Measurements from ENCODE around the gene CEP57L1.

DNA sequence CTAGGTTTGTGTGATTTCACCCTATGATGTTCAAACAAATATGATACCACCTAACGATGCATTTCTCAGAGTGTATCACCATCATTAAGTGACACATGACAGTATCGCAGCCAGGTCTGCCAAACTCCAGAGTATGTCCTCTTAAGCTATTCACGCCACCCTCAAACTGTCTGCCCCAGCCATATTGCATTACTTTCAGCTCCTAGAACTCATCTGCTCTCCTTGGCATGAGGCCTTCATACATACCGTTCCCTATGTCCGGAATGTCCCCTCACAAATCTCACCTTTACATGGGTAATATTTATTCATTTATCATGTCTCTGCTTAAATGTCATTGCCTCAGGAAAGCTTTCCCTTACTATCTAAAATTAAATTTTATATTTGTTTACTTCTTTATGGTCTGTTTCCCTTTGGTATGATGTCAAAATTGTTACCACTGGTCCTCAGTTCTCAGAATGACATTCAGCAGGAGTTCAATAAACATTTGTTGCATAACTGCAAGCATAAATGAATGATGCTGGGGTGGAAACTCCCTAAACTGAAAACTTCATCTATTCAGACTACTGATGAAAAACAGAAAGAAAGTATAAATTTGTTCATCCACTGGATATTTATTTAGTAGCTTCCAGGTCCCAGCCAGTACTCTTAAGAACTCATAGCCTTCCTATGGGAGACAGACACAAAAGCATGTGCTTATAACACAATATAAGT lies 3.8 kb upstream of the CEP57L1 start:
- TF ChIP-seq, protein P1, sequence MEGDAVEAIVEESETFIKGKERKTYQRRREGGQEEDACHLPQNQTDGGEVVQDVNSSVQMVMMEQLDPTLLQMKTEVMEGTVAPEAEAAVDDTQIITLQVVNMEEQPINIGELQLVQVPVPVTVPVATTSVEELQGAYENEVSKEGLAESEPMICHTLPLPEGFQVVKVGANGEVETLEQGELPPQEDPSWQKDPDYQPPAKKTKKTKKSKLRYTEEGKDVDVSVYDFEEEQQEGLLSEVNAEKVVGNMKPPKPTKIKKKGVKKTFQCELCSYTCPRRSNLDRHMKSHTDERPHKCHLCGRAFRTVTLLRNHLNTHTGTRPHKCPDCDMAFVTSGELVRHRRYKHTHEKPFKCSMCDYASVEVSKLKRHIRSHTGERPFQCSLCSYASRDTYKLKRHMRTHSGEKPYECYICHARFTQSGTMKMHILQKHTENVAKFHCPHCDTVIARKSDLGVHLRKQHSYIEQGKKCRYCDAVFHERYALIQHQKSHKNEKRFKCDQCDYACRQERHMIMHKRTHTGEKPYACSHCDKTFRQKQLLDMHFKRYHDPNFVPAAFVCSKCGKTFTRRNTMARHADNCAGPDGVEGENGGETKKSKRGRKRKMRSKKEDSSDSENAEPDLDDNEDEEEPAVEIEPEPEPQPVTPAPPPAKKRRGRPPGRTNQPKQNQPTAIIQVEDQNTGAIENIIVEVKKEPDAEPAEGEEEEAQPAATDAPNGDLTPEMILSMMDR (IDR thresholded peaks at IDR 0.05): no peak
- no peak for TF ChIP-seq POLR2A (IDR thresholded peaks at IDR 0.05)

All from suprapubic skin (tissue), 3 donors.